HUES48 (cell line): ENCODE data around the gene CNTRL.

Experiments
- H3K27ac ChIP-seq: one replicate; pipeline ENCODE4 v1.7.0; 2013; ENCODE audit warnings: low read depth, low read length, inconsistent platforms
- H3K27me3 ChIP-seq: 2 replicates; pipeline ENCODE4 v1.6.1; 2013; ENCODE audit warnings: mild to moderate bottlenecking, low read length; ENCODE audit not compliant: control insufficient read depth, insufficient read depth
- H3K36me3 ChIP-seq: 2 replicates; pipeline ENCODE4 v1.6.1; 2013; ENCODE audit warnings: low read length; ENCODE audit not compliant: control insufficient read depth, insufficient read depth
- H3K4me1 ChIP-seq: 2 replicates; pipeline ENCODE4 v1.6.1; 2013; ENCODE audit warnings: mild to moderate bottlenecking, low read length; ENCODE audit not compliant: control insufficient read depth, insufficient read depth
- H3K4me3 ChIP-seq: 2 replicates; pipeline ENCODE4 v1.5.1; 2013; ENCODE audit warnings: mild to moderate bottlenecking, low read depth, low read length
- H3K9ac ChIP-seq: 2 replicates; pipeline ENCODE4 v1.6.1; 2013; ENCODE audit warnings: mild to moderate bottlenecking, low read depth, low read length, moderate library complexity
- H3K9me3 ChIP-seq: 2 replicates; pipeline ENCODE4 v1.6.1; 2013; ENCODE audit warnings: low read length; ENCODE audit not compliant: control insufficient read depth, insufficient read depth

CNTRL gene

DNA sequence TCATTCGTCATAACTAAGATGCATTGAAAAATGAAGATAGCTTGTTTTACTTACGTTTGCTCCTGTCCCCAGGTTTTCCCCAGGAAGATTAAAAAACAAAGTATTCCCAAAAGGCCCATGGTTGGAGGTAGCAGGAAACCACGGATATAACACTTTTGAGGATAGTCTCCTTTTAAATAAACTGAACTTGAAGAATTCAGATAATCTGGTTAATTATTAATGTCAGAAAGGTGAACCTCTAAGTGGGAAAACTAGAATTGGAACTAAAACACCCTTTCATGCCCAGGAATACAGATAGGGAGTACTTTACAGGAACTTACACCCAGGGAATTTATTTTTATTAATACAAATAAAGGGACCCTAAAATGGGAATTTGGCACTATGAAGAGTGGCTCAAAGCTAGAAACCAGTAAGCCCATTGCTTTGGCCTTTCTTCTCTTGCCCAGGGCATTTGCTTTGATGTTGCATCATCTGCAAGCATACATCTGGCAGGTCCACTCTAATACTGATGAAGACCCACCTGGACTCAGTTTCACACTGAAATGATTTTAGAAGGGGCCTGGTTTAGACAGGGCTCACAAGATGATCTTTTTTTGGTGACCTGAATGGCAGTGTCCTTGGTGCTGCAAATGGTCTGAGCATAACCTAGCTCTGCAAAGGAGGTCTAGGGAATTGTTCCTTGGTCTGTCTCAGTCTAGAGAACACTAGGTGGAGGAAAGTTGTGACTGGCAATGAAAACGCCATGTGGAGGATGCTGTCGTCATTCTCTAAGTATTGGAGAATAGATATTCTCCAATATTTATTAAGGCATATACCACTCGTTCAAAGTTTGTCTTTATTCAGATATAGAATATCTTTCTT is 24.4 kb upstream of the CNTRL start, which contains the start of gene C5:
C5 (minus strand) TSS at position 148 of the 861 bp plus-strand sequence; CDS start at position 119, 29 bp downstream.
- H3K4me3 ChIP-seq: no peak within 1 kb of the TSS
- no peaks in the 10 kb centered on the region for H3K4me1 ChIP-seq
- H3K9me3 ChIP-seq: no peaks in the 10 kb centered on the region
- H3K27ac ChIP-seq: no peak within 1 kb of the TSS
- no peak within 1 kb of the TSS for H3K9ac ChIP-seq
- no peaks in the 10 kb centered on the region for H3K27me3 ChIP-seq
- H3K36me3 ChIP-seq: no peaks in the 10 kb centered on the region

DNA sequence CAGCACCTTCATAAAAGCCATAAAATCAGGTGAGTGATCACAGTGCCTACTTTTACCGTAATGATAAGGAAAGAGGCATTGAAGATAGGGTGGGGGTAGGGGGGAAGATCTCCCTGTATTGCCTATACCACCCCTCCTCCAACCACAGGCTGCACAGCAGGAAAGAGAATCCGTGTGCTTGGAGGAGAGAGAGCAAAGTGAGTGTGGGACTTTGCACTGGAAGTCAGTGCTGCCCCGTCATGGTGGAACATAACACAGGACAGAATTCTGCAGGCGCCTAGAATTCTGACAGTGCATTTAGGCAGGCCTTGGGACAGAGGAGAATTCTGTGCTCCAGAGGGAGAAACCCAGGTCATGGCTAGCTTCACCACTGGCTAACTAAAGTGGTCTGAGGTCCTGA is 21.2 kb upstream of the CNTRL start:
- Histone ChIP-seq H3K9ac (no peak overlapping the region), H3K27ac (no peak overlapping the region), H3K9me3 (no peaks in the 10 kb centered on the region), H3K4me1 (no peaks in the 10 kb centered on the region), H3K4me3 (no peak overlapping the region), H3K27me3 (no peaks in the 10 kb centered on the region), H3K36me3 (no peaks in the 10 kb centered on the region)

DNA sequence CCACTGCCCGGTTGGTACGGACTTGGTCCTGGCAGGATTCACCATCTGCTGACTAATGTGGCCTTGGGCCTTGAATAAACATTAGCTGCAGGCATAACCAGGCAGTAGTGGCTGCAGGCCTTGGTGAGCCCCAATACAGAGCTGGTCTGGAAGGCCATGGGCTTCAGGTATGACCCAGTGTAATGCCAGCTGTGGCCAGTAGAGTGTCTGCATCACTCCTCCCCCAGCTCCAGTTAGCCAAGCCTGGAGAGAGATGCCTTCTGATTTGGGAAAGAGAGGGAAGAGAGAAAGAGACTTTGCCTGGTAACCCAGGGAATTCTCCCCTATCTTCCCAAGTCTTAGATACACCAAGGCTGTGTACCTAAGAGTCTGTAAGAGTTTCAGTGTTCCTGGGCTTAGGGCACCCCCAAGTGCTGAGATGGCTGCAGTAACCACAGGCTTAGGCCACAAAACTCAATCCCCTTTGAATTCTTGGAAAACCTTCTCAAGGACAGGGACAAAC is 19.1 kb upstream of the CNTRL start:
- Histone ChIP-seq H3K4me1 (no peaks in the 10 kb centered on the region), H3K27ac (no peak overlapping the region), H3K36me3 (no peaks in the 10 kb centered on the region)

DNA sequence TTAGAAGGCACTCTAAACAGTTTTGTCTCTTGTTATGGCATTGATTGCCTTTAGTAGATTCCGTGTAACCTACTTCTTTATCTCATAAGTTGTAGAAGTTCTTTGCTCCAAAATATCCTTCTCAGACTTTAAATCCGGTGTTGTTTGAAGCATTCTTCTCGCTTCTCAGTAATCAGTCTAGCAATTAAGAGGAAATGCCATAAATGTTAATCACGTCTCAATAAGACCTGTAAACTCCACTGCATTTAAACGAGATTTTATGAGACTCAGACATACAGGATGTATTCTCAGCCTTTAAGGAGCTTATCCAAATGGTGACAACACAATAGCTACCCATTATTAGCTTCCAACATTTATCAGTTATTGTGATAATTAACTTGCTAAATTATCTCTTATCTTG is 16.9 kb upstream of the CNTRL start:
- Histone ChIP-seq H3K4me1 (no peaks in the 10 kb centered on the region), H3K9me3 (no peaks in the 10 kb centered on the region), H3K9ac (no peak overlapping the region), H3K36me3 (no peaks in the 10 kb centered on the region), H3K27ac (no peak overlapping the region), H3K27me3 (no peaks in the 10 kb centered on the region), H3K4me3 (no peak overlapping the region)

More for the DNA sequence above, 19.1 kb upstream of the CNTRL start:
- Histone ChIP-seq H3K9ac (no peak overlapping the region), H3K4me3 (no peak overlapping the region), H3K27me3 (no peaks in the 10 kb centered on the region), H3K9me3 (no peaks in the 10 kb centered on the region)

DNA sequence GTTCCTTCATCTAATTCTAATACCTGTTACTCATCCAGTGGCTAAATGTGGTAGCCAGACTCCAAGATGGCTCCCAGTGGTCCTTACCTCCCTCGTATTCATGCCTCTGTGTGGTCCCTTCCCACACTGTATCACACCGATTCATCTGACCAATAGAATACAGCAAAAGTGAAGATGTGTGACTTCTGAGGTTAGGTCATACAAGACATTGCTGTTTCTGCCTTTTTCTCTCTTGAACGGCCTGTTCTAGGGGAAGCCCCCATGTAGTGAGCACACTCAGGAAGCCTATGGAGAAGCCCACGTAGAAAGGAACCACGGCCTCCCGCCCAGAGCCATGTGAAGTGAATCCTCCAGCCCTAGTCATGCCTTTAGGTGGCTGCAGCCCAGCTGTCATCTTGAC is 15.2 kb upstream of the CNTRL start:
- no peak overlapping the region for H3K27ac ChIP-seq
- H3K27me3 ChIP-seq: no peaks in the 10 kb centered on the region
- H3K9me3 ChIP-seq: no peaks in the 10 kb centered on the region
- H3K9ac ChIP-seq: no peak overlapping the region
- no peak overlapping the region for H3K4me3 ChIP-seq
- no peaks in the 10 kb centered on the region for H3K4me1 ChIP-seq
- no peaks in the 10 kb centered on the region for H3K36me3 ChIP-seq

DNA sequence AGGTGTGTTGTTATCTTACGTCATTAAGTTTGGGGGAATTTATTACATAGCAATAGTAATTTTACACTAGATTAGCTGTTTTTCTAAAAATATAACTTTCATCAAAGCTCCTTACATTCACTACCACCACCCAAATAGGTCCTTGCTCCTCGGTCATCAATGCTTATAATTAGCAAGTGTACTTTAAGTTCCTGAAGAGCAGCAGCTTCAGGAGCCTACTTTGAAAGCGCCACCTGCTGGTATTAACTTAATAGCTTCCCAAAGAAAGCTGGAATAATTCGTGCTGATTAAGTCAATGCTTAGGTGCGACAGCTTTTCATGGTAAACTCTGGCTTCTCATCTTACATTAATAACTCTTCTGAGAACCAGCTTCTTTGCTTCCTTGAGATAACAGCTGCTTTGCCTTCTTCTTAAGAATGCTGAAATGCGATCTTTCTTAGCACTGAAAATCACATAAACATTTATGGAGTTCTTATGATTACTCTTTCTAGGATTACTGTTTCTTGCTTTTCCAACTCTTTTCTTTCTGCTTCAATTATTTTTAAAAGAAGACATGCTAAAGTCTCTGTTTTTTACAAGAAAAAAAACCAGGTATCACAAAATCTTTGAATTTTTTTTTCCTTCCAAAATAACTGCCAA is 14.6 kb upstream of the CNTRL start:
- Histone ChIP-seq H3K4me3 (no peak overlapping the region), H3K27me3 (no peaks in the 10 kb centered on the region), H3K9ac (no peak overlapping the region), H3K36me3 (no peaks in the 10 kb centered on the region), H3K4me1 (no peaks in the 10 kb centered on the region), H3K9me3 (no peaks in the 10 kb centered on the region), H3K27ac (no peak overlapping the region)

DNA sequence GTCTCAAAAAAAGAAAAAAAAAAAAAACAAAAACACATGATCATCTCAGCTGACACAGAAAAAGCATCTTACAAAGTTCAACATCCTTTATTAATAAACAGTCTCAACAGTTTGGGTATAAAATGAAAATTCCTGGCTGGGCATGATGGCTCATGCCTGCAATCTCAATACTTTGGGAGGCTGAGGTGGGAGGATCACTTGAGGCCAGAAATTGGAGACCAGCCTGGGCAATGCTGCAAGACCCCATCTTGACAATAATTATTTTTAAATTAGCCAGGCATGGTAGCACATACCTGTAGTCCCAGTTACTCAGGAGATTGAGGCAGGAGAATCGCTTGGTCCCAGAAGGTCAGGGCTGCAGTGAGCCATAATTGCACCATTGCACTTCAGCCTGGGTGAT is 7.9 kb upstream of the CNTRL start:
- no peaks in the 10 kb centered on the region for H3K4me1 ChIP-seq
- no peak overlapping the region for H3K27ac ChIP-seq
- H3K27me3 ChIP-seq: peaks cover 39% of the 10 kb centered on the region
- H3K4me3 ChIP-seq: no peak overlapping the region
- no peaks in the 10 kb centered on the region for H3K9me3 ChIP-seq
- no peaks in the 10 kb centered on the region for H3K36me3 ChIP-seq
- H3K9ac ChIP-seq: no peak overlapping the region

DNA sequence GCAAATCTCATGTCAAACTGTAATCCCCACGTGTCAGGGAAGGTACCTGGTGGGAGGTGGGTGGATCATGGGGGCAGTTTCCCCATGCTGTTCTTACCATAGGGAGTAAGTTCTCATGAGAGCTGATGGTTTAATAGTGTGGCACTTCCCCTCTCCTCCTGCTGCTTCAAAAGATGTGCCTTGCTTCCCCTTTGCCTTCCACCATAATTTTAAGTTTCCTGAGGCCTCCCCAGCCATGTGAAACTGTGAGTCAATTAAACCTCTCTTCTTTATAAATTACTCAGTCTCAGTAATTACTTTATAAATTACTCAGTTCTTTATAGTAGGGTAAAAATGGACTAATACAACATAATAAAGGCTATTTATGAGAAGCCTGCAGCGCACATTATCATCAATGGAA is 7.1 kb upstream of the CNTRL start:
- Histone ChIP-seq H3K4me3 (no peak overlapping the region), H3K27me3 (peaks cover 47% of the 10 kb centered on the region), H3K36me3 (no peaks in the 10 kb centered on the region), H3K9me3 (no peaks in the 10 kb centered on the region), H3K9ac (no peak overlapping the region), H3K4me1 (no peaks in the 10 kb centered on the region), H3K27ac (no peak overlapping the region)

DNA sequence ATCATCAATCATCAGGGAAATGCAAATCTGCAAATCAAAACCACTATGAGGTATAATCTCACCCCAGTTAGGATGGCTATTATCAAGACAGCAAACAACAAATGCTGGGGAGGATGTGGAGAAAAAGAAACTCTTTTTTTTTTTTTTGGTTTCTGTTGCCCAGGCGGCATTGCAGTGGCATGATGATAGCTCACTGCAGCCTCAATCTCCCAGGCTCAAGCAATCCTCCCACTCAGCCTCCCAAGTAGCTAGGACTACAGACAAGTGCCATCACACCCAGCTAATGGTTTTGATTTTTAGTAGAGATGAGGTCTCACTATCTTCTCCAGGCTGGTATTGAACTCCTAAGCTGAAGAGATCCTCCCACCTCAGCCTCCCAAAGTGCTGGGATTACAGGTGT is 5.4 kb upstream of the CNTRL start:
- Histone ChIP-seq H3K27ac (no peak overlapping the region), H3K36me3 (no peaks in the 10 kb centered on the region), H3K27me3 (peaks cover 65% of the 10 kb centered on the region), H3K9ac (no peak overlapping the region), H3K9me3 (no peaks in the 10 kb centered on the region), H3K4me1 (0 out of 2 replicates have a peak, but pooled peaks cover 6% of the 10 kb centered on the region), H3K4me3 (no peak overlapping the region)

DNA sequence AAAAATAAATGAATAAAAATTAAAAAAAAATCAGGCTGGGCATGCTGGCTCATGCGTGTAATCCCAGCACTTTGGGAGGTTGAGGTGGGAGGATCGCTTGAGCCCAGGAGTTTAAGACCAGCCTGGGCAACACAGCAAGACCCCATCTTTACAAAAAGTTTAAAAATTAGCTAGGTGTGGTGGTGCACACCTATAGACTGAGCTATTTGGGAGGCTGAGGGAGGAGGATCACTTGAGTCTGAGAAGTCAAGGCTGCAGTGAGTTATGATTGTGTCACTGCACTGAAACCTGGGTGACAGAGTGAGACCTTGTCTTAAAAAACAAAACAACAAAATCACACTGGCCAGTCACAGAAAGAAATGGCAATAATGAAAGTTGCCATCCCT is 3.4 kb upstream of the CNTRL start:
- H3K9ac ChIP-seq: no peak overlapping the region
- no peaks in the 10 kb centered on the region for H3K36me3 ChIP-seq
- H3K4me1 ChIP-seq: 0 out of 2 replicates have a peak, but pooled peaks cover 6% of the 10 kb centered on the region
- no peak overlapping the region for H3K27ac ChIP-seq
- H3K27me3 ChIP-seq: peaks cover 81% of the 10 kb centered on the region
- no peaks in the 10 kb centered on the region for H3K9me3 ChIP-seq
- no peak overlapping the region for H3K4me3 ChIP-seq

DNA sequence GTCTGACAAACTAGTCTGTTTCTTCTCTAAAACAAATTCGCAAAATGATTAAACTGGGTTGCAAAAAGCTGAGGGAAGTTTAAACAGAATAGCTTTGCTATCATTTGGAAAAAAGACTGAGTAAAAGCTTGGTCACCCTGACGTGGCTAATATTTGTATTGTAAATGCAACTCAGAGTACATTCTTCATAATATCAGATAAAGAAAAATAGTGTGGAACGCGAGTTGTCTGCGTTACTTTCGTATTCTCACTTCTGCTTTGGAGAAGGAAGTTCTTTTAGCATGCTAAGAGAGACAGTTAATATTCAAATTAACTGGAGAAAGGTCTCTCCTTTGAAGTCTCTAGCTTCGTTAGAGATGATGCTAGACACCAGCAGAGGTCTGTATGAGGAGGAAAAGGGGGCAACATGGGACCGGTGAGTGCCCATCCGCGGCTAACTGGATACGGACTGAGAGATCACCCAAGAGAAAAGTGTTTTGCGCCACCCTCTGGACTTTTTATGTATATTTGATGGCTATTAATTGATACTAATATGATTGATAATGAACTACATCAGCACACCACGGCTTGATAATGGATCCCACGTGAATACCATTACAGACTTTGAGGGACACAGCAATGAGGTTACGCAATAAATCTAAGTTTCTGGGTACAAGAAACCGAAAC is 2.9 kb upstream of the CNTRL start:
- H3K9me3 ChIP-seq: no peaks in the 10 kb centered on the region

More for the DNA sequence above, 2.9 kb upstream of the CNTRL start:
- Histone ChIP-seq H3K4me3 (no peak overlapping the region), H3K36me3 (no peaks in the 10 kb centered on the region), H3K9ac (no peak overlapping the region), H3K27me3 (peaks cover 87% of the 10 kb centered on the region), H3K27ac (no peak overlapping the region), H3K4me1 (0 out of 2 replicates have a peak, but pooled peaks cover 6% of the 10 kb centered on the region)
